ENCODE data around the gene PIK3R6.
"Not testable (repeated sequence)": the region's sequence is repeated elsewhere in the genome, so short reads cannot be mapped to it uniquely, and the experiment has no call there.

Gene PIK3R6

GRCh38 chr17:8825802-8826201 lies 41.7 kb downstream of the PIK3R6 start:
- Mint-ChIP-seq H3K36me3 (peaks cover 15% of the 10 kb centered on the region), H3K9me3 (peaks cover 1% of the 10 kb centered on the region), H3K27me3 (no peaks in the 10 kb centered on the region), H3K27ac (no peak overlapping the region), H3K4me3 (no peak overlapping the region), H3K4me1 (no peaks in the 10 kb centered on the region)
- ATAC-seq (ENCODE audit: low read depth) (no peak), DNase-seq (ENCODE audit: low spot score in 2 of 2) (peak in 1 of 2 donors; percentile 2)

- ATAC-seq (ENCODE audit: low read depth) (no peak), DNase-seq (ENCODE audit: low spot score in 2 of 2) (no peak)
- Mint-ChIP-seq H3K27me3 (no peaks in the 10 kb centered on the region), H3K27ac (no peak overlapping the region), H3K4me1 (peaks cover 2% of the 10 kb centered on the region), H3K9me3 (peaks cover 1% of the 10 kb centered on the region), H3K4me3 (no peak overlapping the region), H3K36me3 (peaks cover 15% of the 10 kb centered on the region)
These were observed 44.2 kb downstream of the PIK3R6 start for GRCh38 chr17:8823279-8823678.

GRCh38 chr17:8822401-8823035 lies 45.0 kb downstream of the PIK3R6 start:
- no peak for ATAC-seq (ENCODE audit: low read depth)
- H3K9me3 Mint-ChIP-seq, result peaks cover 1% of the 10 kb centered on the region
- no peak overlapping the region for H3K27ac Mint-ChIP-seq

DNA sequence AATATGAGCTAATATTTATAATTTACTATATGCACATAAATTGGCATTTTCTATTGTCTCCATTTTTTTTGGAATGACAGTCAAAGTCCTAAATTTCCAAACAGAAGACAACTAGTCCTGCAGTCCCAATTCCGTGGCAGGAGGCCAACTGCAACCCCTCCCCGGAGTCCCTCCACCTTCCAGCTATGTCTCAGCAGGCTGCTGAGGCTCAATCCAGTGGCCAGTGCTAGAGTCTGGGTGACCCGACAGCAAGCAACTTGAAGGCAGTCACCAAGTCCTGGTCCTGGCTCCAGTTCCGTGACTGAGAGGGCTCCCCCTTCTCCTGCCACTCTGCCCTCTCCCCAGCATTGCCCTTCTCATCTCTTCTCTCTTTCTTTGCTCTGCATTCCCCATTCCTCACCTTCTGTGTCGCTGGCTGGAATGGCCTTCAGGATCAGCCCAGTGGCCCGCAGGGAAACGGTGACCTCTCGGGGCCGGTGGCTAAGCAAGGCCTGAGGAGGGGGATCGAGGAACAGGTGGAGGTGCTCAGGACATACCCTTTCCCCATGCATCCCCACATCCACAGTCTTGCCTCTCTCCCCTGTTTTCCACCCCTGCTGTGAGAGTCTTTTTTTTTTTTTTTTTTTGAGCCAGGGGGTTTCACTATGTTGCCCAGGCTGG lies 45.9 kb downstream of the PIK3R6 start:
- no peaks in the 10 kb centered on the region for H3K27me3 Mint-ChIP-seq
- DNase-seq (ENCODE audit: low spot score in 2 of 2) (peak in 1 of 2 donors; percentile 8), ATAC-seq (ENCODE audit: low read depth) (no peak)
- peaks cover 1% of the 10 kb centered on the region for H3K9me3 Mint-ChIP-seq
- H3K4me1 Mint-ChIP-seq, result peaks cover 2% of the 10 kb centered on the region
- H3K36me3 Mint-ChIP-seq, result peaks cover 13% of the 10 kb centered on the region
- no peak overlapping the region for H3K4me3 Mint-ChIP-seq
- H3K27ac Mint-ChIP-seq, result no peak overlapping the region

More at GRCh38 chr17:8822401-8823035, 45.0 kb downstream of the PIK3R6 start:
- Mint-ChIP-seq H3K4me1 (peaks cover 2% of the 10 kb centered on the region), H3K36me3 (peaks cover 16% of the 10 kb centered on the region), H3K4me3 (no peak overlapping the region), H3K27me3 (no peaks in the 10 kb centered on the region)
- DNase-seq (ENCODE audit: low spot score in 2 of 2), result peak in 1 of 2 donors; percentile 7

DNA sequence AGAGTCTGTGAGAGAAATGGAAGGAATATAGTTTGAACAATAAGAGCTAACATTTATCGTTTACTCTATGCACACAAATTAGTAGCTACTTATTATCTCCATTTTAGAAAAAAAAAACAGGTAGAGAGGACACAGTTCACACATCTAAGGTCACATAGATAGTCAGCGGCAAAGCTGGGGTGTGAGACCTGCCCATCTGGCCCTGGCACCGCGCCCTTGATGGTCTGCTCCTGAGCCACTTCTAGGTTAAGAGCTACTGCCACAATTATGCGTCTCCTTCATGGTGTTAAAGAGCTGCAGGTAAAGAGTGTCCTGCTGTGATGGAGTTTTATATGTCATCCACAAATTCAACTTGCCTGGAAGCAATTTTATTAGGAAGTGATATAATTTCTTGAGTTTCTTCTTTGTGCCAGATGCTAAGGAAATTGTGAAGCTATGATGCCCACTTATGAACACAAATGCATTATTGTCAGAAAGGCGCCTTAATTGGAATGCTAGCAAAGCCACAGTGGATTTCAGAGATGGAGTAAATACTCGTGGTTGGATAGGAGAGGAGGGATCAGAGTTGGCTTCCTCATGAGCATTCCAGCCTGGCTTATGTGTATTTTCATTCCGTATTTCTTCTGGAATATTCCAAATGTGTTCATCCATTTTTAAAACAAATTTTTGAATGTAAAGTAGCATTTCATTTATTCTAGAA lies 47.0 kb downstream of the PIK3R6 start:
- H3K4me3 Mint-ChIP-seq, result no peak overlapping the region
- ATAC-seq (ENCODE audit: low read depth), result no peak
- H3K27me3 Mint-ChIP-seq, result no peaks in the 10 kb centered on the region
- H3K4me1 Mint-ChIP-seq, result peaks cover 2% of the 10 kb centered on the region
- H3K36me3 Mint-ChIP-seq, result peaks cover 13% of the 10 kb centered on the region
- peaks cover 1% of the 10 kb centered on the region for H3K9me3 Mint-ChIP-seq
- no peak overlapping the region for H3K27ac Mint-ChIP-seq
- no peak for DNase-seq (ENCODE audit: low spot score in 2 of 2)

DNA sequence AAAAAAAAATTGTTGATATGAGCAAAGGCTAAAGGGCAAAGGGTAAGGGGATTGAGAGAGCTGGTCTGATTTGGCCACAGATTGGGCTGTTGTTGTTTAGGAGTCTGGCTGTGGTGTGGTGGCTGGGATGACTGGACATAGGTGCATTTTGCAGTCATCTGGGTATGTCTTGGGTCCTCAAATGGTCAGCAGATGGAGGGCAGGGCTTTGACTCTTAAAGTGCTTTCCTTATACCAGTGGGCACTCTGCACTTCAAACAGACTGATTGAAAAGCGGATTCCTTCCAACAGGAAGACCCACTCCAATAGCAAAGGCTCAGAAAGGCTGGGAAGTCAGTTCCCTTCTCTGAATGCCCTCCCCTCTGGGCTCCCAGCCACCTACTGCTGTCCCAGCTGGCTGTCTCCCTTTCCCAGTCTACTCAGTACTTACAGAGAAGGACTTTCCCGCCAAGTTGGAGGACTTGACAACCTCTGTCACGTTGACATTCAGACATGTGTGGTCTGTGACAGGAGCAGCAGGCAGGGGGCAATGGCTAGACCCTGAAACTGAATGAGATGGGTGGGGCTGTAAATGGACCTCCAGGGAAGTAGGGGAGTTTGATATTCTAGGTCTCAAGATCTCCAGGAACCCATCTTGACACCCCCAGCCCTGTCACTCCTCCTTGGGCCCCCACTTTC lies 48.7 kb downstream of the PIK3R6 start:
- DNase-seq (ENCODE audit: low spot score in 2 of 2) (no peak), ATAC-seq (ENCODE audit: low read depth) (no peak)
- no peak overlapping the region for H3K27ac Mint-ChIP-seq
- peaks cover 17% of the 10 kb centered on the region for H3K36me3 Mint-ChIP-seq
- peaks cover 2% of the 10 kb centered on the region for H3K4me1 Mint-ChIP-seq
- H3K9me3 Mint-ChIP-seq, result no peaks in the 10 kb centered on the region
- no peaks in the 10 kb centered on the region for H3K27me3 Mint-ChIP-seq
- H3K4me3 Mint-ChIP-seq, result no peak overlapping the region

- DNase-seq (ENCODE audit: low spot score in 2 of 2), result no peak
- Mint-ChIP-seq H3K36me3 (peaks cover 22% of the 10 kb centered on the region), H3K9me3 (no peaks in the 10 kb centered on the region), H3K27me3 (no peaks in the 10 kb centered on the region), H3K4me3 (no peak overlapping the region), H3K4me1 (peaks cover 2% of the 10 kb centered on the region), H3K27ac (no peak overlapping the region)
- no peak for ATAC-seq (ENCODE audit: low read depth)
These were observed 49.4 kb downstream of the PIK3R6 start for GRCh38 chr17:8818047-8818446.

- Mint-ChIP-seq H3K27ac (peak overlapping the region; percentile 99), H3K9me3 (peaks cover 9% of the 10 kb centered on the region), H3K36me3 (peaks cover 30% of the 10 kb centered on the region), H3K4me1 (peaks cover 33% of the 10 kb centered on the region), H3K4me3 (peak overlapping the region; percentile 79), H3K27me3 (no peaks in the 10 kb centered on the region)
- ATAC-seq (ENCODE audit: low read depth) (peak; percentile 88), DNase-seq (ENCODE audit: low spot score in 2 of 2) (peak; percentile 49 to 69)
These were observed 60.4 kb downstream of the PIK3R6 start for GRCh38 chr17:8806926-8807550.

GRCh38 chr17:8806253-8806925 lies 61.1 kb downstream of the PIK3R6 start:
- DNase-seq (ENCODE audit: low spot score in 2 of 2), result peak in 1 of 2 donors; percentile 21
- H3K4me1 Mint-ChIP-seq, result peaks cover 33% of the 10 kb centered on the region
- peak overlapping the region; percentile 79 for H3K4me3 Mint-ChIP-seq
- peak overlapping the region; percentile 99 for H3K27ac Mint-ChIP-seq
- H3K9me3 Mint-ChIP-seq, result peaks cover 9% of the 10 kb centered on the region
- peak; percentile 39 for ATAC-seq (ENCODE audit: low read depth)
- H3K27me3 Mint-ChIP-seq, result no peaks in the 10 kb centered on the region
- H3K36me3 Mint-ChIP-seq, result peaks cover 24% of the 10 kb centered on the region

DNA sequence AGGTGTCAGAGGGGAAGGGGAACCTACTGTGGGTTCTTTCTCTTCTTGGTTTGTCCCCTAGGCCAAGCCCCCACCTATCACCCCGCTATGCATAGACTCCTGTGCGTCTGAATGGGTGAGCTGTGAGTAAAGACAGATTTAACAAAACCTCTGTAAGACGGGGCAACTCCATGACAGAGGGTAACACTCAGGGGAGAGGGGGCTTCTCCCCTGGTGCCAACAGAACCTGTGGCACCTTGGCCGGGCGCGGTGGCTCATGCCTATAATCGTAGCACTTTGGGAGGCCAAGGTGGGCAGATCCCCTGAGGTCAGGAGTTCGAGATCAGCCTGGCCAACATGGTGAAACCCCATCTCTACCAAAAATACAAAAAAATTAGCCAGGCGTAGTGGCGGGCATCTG lies 62.1 kb downstream of the PIK3R6 start:
- not testable (repeated sequence) for H3K4me3 Mint-ChIP-seq; H3K27me3 Mint-ChIP-seq; H3K9me3 Mint-ChIP-seq; ATAC-seq (ENCODE audit: low read depth)
- peak overlapping the region; percentile 99 for H3K27ac Mint-ChIP-seq
- H3K4me1 Mint-ChIP-seq, result peaks cover 33% of the 10 kb centered on the region
- peaks cover 21% of the 10 kb centered on the region for H3K36me3 Mint-ChIP-seq
- DNase-seq (ENCODE audit: low spot score in 2 of 2), result peak in 1 of 2 donors; percentile 1

DNA sequence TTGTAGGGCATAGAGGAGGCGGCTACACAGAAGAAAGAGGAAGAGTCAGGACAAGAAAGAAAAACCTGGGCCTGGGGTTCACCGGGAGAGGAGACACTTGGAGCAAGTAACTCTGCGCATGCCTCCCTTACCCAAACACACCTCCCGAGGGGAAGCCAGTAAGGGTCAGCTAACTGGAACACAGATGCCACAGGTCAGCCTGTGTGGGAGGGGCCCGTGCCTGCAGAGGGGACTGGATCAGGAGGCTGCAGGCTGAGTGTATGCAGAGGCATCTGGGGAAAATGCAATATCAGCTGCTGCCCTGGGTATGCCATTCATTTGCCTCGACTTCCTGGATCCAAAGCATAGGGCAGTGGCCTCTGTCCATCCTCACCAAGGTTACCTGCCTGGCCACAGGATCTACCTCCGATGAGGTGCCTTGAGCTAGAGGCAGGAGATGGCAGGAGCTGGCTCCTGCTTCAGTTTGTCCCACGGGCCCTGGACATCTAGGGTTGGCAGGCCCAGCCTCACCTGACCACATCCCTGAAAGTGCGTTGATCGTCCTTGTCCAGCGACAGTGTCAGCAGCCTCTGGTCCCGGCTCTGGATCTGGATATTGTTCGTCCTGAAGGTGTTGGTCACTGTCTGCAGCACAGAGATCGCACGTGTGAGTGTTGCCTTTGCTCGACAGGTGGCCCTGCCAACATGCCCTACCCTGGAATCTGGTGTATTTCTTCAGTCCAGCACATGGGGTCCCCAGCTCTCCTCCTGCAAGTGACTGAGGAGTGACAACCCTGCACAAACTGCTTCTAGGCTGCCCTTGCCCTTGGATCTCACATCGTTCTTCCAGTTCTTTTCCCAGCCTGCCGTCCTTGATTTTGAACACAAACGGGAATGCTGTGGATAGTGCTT lies 63.7 kb downstream of the PIK3R6 start:
- H3K27ac Mint-ChIP-seq, result peak overlapping the region; percentile 35

DNA sequence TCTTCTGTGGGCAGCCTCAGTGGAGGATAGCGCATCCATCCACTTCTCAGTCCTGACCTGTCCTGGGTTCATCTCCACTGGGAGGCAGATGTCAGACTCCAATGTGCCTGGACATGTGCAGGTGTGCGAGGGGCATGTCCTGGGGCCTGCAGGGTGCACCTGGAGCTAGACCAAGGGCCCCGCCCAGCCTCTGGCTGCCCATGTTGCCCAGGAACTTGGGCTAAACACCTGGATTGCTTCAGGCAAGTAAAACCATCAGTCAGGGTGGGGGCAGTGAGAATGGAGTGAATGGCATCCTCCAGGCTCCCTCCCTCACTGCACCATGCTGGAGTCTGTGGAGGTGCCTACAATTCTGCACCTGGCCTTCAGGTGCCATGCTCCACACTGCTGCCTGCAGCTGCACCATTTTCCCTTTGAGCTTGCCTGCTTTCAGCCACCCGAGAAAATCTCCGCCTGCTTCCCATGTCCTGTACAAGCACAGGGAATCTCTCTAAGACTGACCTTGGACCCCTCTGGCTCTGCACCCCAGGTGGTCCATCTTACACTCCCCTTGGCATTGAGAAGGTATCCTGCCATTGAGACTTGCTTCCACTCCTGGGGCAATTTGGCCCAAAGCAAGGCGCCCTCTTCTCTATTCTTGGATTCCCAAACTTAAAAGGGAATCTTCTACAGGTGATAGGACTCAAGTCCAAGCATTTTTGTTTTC lies 66.2 kb downstream of the PIK3R6 start:
- Mint-ChIP-seq H3K27me3 (no peaks in the 10 kb centered on the region), H3K36me3 (peaks cover 5% of the 10 kb centered on the region), H3K4me3 (no peak overlapping the region), H3K4me1 (peaks cover 13% of the 10 kb centered on the region), H3K27ac (no peak overlapping the region), H3K9me3 (no peaks in the 10 kb centered on the region)
- ATAC-seq (ENCODE audit: low read depth) (no peak), DNase-seq (ENCODE audit: low spot score in 2 of 2) (no peak)

More for the DNA sequence above, 63.7 kb downstream of the PIK3R6 start:
- Mint-ChIP-seq H3K27me3 (no peaks in the 10 kb centered on the region), H3K4me1 (peaks cover 33% of the 10 kb centered on the region), H3K9me3 (peaks cover 9% of the 10 kb centered on the region), H3K4me3 (no peak overlapping the region), H3K36me3 (peaks cover 13% of the 10 kb centered on the region)
- DNase-seq (ENCODE audit: low spot score in 2 of 2) (peak in 1 of 2 donors; percentile 9), ATAC-seq (ENCODE audit: low read depth) (no peak)
